Cardiac septum (tissue), 1 donor: ENCODE results near the gene ECE1. TPM values are rescaled to one million over a fixed set of nuclear protein-coding genes. Genes with fewer than 3 reads are reported as not detected.

Source experiments
- DNase-seq: peaks from one replicate; pipeline ENCODE4 v3.0.0-alpha.2; 2020; ENCODE audit warnings: low spot score
- intact Hi-C: fragments of 100-400 bp; cut with DNase I; formaldehyde crosslinking; loops from one replicate; pipeline ENCODE4 v1.14.0; 2022
- total RNA-seq: library from RNA; stranded (reverse); fragmentation: NEBNext Ultra II Directional; extraction: Animal tissue kit (Norgen Biotek cat#: 25700); gene quantifications from one replicate; pipeline ENCODE4 v1.2.1, GENCODE V29; 2021
- donor health status: DM: no; HTN: no; CAD: no.

ECE1 gene
- total RNA-seq, 1 donor from 2014 or later = 55.8 TPM

DNA sequence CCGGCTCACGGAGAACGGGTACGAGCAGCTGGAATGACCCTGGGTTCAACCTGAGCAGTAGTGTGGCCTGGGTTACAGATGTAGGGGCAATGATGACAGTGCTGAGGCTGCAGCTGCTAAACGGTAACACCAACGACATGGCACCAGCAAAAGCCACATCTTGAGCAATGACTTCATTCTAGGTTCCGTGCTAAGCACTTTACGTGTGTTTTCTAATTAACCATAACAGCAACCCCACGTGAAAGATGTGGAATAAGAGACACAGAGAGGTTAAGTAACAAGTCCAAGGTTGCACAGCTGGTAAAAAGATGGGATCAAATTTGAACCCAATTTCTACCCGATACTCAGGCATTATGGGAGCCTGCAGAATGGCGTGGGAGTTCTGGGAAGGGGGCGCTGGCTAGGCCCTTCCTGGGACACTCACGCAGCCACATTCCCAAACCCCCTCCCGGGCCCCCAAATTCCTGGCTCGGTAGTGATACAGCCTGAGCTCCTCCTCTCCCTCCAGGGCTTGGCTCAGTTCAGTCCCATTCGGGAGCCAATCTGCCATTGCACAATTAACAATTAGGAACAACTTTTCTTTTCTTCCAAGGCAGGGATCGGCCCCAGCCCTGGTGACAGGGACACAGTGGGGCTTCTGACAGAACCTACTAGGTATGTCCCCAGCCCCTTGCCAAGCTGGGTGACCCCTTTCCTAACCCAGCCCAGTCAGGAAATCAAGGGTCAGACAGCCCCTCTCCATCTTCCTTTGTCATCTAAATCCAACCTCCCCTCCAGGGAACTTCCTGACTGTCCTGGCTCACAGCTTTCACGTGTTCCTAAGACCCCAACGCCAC, 23.8 kb upstream of the ECE1 start:
- DNase-seq = no peak
- intact Hi-C loops = no loop called here

DNA sequence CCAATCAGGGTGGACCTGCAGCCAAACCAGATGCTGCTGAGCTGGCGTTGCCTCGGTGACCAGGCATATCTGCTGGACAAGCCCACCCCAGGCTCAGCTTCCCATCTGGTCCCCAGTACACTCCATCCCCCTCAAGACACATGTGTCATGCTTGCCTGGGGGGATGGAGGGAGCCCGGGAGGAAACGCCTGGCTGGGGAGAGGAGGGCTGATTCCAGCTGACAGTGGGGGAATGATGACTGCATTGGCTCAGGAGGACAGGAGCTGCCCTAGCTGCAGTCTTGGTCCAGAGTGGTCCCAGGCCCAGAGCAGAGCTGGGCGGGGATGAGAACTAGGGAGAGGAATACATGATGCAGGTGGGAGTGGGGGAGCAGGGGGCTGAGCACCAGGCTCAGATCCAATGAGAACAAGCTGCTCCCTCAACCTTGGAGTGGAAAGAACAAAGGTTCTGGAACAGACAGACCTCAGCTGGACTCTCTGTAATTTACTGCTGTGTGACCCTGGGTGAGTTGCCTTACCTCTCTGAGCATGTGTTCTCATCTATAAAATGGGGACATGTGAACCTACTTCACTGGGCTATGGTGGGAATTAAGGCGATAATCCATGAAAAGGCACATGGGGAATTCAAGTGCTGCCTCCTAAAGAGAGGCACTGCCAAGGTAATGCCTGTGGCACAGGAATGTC, 23.1 kb upstream of the ECE1 start:
- DNase-seq = no peak

DNA sequence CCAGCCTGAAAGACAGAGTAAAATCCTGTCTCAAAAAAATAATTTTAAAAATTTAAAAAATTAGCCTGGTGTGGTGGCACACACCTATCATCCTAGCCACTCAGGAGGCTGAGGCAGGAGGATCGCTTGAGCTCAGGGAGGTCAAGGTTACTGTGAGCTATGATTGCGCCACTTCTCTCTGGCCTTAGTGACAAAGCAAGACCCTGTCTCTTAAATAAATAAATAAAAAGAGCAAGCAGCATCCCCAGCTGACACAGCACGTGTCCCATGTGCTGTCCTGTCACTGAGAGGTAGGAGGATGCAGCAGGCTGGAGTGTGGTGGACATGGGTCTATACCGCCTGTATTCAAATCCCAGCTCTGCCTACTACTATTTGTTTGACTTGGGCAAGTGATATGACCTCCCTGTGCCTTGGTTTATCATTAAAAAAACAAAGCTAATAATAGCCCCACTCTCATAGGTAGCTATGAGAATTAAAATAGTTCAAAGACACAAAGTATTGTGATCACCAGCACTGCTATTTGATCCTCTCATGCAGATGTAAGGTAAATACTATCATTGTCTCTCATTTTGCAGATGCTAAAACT, 22.2 kb upstream of the ECE1 start:
- DNase-seq = no peak
- intact Hi-C loops = no loop called here

More for the DNA sequence above, 23.1 kb upstream of the ECE1 start:
- intact Hi-C loops = no loop called here

DNA sequence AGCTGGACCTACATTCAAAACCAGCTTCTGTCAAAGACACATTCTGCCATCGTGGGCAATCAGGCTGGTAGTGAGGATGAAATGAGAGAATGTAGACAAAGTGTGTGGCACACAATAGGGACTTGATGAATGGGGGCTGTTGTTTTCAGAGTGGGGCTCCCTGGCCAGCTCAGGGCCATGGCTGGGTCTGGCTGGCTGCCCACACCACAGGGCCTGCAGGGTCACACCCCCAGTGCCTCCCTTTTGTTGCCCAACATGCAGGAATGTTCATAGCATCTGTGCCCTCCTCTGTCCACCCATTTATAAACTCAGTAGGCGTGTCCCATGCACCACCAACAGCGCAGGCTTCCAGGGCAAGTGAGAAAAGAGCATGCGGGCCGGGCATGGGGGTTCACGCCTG, 20.8 kb upstream of the ECE1 start:
- no peak for DNase-seq
- intact Hi-C loops = no loop called here

DNA sequence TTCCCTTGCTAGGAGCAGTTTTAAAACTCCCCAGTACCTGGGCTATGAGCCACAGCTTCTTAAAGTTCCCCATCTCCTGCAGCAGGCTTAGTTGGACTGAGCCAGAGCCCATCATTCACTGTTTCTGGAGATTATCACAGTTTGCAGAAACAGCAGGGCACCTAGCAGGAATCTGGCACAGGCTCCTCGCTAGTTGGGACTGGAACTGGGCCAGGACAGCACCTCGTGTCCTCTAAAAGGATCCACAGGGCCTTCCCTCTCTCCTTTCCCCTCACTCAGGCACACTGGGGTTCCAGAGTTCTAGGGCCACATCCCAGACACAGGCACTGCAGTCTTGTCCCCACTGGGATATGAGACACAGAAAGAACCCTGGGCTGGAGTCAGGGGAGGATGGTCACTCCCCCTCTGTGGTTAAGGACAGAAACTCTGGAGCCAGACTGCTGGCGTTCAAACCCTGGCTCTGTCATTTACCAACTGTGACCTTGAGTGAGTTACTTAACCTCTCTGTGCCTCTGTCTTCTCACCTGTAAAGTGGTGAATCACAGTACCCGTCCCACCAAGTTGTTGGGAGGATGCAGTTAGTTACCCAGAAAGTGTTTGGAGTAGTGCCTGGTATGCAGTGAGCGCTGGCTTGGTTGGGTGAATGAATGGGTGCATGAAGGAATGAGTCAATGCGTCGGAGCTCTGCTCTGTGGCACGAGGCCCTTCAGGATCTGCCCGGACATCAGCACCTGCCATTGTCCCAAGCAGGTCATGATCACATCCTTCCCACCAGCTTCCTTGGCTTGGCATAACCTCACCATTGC, 18.8 kb upstream of the ECE1 start:
- intact Hi-C loops = no loop called here
- no peak for DNase-seq

DNA sequence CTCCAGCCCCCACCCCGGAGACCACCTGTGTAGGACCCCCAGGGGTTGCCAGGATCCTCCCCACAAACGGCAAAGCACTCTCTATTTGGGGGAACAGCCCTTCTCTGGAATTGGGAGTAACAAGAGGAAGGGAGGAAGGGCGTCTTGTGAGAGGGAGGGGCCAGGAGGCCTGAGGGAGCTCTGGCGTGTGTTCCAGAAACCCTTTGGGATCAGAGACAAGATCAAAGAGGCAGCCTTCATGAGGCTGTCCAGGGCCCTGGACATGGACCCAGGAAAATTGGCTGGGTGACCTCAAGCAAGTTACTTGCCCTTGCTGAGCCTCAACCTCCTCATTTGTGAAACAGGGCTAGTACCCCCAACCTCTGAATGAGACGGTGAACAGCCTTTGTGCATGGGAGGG, 18.1 kb upstream of the ECE1 start:
- no peak for DNase-seq
- intact Hi-C loops = no loop called here

DNA sequence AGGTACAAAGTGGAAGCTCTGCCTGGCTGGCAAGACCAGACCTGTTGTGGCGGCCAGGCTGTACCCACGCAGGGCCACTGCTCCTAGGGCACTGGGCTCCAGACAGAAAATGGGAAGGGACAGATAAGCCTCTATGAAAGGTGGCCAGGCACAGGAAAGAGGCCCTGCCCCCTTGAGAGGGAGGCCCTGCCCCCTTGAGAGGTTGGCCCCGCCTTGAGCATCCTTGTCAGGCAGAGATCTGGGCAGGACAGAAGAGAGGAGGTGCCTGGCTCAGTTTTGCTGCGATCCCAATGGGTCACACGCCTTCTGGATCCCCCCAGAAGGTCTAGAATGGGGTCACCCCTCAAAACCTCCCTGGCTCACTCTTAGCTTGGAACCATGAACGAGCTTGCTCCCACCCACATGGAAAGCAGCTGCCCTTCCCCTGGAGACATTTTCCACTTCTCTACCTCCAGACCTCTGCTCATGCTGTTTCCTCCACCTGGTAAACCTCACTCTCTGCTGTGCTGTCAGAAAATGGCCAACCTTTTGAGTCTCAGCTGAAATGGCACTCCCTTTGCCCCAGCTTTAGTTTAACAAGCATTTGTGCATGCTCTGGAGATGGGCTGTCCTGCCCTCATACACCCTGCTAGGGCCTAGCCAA, 17.5 kb upstream of the ECE1 start:
- intact Hi-C loops = no loop called here
- no peak for DNase-seq

DNA sequence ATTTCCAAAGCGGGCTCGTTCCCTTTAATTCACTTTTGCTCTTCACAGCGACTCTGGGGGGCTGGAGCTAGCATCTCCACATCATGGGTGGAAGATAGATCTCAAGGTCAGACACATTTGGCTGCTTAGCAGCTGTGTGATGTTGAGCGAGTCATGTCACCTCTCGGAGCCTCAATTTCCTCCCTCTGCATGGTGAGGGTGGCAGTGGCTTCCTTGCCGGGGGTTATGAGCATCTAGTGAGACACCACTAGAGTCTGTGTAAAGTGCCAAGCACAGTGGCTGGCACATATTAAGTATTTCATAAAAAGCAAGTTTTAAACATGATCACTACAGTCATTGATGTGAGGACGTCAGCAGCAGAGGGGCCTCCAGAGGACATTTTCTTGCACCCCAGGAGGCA, 16.9 kb upstream of the ECE1 start:
- DNase-seq = no peak
- intact Hi-C loops = no loop called here

DNA sequence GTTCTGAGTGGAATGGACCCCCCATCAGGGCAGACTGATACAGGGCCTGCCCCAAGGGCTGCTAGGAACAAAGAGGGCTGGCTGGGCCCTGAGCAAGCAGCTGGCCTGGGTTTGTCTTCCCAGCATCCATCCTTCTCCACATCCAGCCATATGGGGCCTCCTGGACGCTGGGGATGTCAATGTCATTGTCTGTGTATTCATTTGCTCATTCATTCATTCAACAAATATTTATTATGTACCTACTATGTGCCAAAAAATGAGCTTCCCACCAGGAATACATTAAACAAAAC, 15.6 kb upstream of the ECE1 start:
- DNase-seq = no peak
- intact Hi-C loops = no loop called here

DNA sequence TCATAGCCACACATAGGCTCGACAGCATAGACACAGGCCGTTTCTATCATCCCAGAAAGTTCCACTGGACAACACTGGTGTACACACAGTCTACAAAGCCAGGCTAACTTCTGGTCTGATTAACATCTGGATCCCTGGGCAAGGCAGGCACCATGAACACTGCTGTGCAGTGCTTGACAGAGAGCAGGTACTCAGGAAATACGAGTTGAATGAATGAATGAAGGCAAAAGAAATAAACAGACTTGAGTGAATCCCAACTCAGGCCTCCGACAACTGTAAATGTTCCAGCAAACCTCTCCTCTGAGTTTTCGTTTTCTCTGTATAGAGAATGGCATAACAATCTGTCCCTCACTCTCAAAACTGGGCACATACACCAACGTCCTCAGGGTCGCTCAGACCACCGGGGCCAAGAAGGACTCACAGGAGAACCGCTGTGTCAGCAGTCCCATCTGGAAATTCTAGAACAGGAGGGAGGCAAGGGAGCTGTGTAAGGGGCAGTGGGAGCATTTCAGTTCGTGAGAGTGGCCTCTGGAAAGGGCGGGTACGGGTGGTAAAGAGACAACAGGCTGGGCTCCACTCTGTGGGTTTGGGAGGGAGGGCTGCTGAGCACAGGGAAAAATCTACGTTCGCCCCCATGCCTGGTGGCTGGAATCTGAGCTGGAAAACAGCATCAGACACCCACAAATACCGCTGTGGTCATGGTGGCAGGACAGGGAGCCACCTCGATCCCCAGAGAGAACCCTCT, 15.1 kb upstream of the ECE1 start:
- no peak for DNase-seq
- intact Hi-C loops = no loop called here

DNA sequence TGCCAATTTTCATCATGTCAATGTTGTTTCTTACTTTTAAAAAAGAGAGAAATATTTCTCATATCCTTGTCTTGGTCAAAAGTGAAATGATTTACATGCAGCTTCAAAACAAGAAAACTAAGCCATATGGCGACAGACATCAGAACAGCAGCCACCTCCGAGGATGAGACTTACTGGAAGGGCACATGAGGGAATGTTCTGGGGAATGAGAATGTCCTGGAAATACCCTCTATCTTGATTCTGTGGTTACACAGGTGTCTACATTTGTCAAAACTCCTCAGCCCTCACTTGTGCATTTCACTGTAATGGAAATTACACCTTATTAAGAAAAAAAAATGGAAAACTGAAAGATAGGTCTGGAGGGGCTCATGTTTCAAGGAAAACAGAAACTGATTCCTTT, 14.2 kb upstream of the ECE1 start:
- no peak for DNase-seq
- intact Hi-C loops = loop anchor here (5.0 kb wide), 1 partner anchor 52 kb away; no protein-coding TSS in a partner anchor

DNA sequence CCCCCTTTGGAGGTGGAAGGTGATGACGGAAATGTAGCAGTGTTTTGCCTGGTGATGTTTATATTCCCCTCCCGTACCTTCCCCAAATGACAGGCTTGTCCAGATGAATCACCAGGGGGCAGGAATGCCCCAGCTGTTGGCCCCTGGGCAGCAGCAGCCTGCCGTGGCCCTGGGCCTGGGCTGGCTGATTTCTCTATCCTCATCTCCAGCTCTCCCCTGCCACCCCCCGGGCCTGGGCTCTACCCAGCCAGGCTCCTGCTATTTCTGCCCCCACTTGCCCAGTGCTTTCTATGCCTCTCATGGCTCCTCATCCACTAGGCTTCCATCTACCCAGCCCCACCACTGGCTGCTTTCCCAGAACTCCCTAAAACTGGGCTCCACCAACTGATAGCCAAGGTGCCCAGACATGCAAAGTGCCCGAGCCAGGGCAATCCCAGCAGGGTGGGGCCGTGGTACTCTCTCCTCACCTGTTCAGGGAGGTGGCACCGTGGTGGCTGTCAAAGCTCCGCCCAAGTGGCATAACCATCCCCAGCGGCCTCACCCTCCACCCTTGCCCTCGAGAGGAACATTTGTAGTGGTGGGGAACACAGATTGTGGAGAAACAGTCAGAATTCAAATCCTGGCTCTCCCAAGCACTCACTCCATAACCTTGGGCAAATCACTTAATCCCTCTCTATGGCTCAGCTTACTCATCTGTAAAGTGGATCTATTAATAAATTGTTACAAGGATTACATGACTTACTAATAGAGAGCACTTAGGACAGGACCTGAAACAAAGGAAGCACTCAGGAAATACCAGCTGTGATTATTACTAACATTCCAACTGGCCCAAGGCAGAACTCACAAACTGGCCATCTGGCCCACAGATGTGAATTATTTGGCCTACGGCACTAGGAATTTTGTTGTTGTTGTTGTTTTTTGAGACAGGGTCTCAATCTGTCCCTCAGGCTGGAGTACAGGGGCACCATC, 12.8 kb upstream of the ECE1 start:
- no peak for DNase-seq
- intact Hi-C loops = loop anchor here (5.0 kb wide), 1 partner anchor 51 kb away; no protein-coding TSS in a partner anchor

DNA sequence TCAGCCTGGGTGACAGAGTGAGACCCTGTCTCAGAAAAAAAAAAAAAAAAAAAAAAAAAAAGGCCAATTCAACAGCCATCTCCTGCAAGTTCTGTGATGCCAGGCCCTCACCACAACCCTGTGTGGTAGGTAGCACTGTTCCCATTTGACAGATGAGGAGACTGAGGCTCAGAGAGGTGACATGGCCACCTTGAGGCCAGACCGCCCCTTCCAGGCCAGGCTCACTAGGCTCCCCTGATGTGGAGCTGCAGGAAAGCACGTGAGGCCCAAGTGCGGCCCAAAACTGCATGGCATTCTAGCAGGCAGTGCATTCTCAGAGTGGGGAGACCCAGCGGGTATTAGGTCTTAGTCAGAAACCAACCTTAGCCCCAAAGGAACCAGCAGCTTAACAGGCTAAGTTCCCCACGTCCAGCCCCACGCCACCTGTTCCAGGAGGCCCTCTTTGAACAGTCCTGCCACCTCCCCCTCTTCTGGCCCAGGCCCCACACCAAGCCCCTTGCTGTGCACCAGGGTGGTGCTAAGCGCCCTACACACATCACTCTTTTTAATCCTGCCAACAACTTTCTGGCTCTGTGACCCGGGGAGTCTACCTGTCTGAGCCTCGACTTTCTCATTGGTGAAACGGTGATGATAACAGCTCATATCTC, 11.7 kb upstream of the ECE1 start:
- intact Hi-C loops = loop anchor here (5.0 kb wide), 1 partner anchor 50 kb away; no protein-coding TSS in a partner anchor
- DNase-seq = no peak

DNA sequence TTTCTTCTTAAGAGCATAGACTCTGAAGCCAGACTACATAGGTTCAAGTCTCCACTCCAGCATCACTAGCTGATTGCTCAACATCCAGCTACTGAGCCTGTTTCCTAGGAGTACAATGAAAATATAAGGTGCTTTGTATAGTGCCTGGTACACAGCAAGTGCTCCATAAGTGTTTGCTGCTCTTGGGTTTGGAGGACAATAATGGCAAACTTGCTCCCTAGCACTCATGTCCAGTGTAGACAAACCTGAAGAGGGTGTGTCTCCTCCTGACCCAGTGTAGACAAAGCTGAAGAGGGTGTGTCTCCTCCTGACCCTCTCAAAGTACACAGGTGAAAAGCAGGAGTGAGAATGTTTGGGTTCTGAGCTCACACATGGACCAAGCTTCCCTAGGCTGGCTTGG, 10.5 kb upstream of the ECE1 start:
- no peak for DNase-seq
- intact Hi-C loops = loop anchor here (5.0 kb wide), 1 partner anchor 48 kb away; no protein-coding TSS in a partner anchor

DNA sequence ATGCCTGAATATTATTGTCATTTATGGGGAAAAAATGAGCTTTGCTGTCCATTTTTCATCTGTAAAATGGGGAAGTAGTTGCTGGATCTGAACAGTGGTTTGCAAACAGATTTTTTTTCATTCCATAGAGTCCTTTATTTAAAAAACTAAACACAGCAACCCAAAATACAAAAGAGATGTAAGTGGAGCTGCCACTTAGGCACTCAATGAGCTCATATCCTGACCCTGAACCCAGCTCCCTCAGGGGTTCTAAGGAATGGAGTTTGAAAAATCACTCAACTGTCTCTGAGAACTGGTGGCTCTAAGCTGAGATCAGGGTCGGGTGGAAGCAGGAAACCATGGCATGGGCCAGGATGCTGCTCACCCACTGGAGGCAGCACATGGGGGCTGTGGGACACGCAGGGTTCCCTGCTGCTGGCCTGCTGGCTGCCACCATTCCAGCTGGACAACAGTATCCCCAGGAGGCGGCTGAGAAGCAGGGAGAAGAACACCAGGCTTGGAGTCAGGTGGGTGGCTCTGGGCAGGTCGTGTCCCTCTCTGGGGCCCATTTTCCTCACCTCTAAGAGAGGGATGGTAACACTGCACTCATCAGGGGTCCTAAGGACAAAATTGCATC, 9.6 kb upstream of the ECE1 start:
- intact Hi-C loops = loop anchor here (5.0 kb wide), 1 partner anchor 48 kb away; no protein-coding TSS in a partner anchor
- no peak for DNase-seq

DNA sequence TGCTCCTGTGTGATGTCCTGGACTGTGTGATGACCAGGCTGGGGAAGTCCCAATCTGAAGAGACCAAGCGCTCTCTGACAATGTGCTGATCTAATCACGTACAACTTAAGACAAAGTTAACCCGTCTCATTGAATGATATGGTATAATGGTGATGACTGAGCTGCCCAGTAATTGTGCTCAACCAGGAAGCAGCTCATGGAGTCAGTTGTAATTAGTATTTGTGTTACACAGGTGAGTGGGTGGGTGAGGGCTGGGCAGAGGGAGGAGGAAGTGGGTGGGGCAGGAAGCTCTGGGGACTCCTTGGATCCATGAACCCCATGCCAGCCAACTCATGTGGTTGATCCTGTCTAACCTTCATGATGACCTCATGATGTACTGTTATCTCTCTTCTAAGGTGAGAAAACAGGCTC, 8.7 kb upstream of the ECE1 start:
- DNase-seq = no peak
- intact Hi-C loops = no loop called here

DNA sequence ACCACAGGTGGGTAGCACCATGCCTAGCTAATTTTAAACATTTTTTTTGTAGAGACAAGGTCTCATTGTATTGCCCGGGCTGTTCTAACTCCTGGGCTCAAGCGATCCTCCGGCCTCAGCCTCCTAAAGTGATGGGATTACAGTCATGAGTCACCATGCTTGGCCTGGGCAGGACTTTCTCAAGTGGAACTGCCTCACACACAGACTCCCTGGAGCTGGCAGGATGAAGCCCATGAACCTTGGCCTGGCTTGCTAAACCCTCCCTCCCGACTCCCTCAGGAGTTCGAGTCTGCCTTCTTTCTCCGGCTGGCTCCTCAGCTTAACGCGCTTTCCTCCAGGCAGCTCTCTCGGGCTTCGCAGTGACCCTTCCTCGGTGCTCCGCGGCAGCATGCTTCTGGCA, 7.7 kb upstream of the ECE1 start:
- no peak for DNase-seq
- intact Hi-C loops = no loop called here
